HG02798 (cell line): Measurements from ENCODE around the gene CRTC1.
"Not testable (repeated sequence)": the region's sequence is repeated elsewhere in the genome, so short reads cannot be mapped to it uniquely, and the experiment has no call there.

Experiments
- ATAC-seq: cut with Tn5 transposase; IDR thresholded peaks from one replicate; pipeline ENCODE4 v1.9.1; 2021; ENCODE audit warnings: mild to moderate bottlenecking; ENCODE audit not compliant: unreplicated experiment, poor library complexity

CRTC1 gene

GRCh38 chr19:18816645-18817044 lies 133.2 kb downstream of the CRTC1 start:
- not testable (repeated sequence) for ATAC-seq

- ATAC-seq, result no peak
Observed at GRCh38 chr19:18817574-18817973, 134.1 kb downstream of the CRTC1 start.

GRCh38 chr19:18828786-18829185 lies 145.3 kb downstream of the CRTC1 start:
- no peak for ATAC-seq

GRCh38 chr19:18830488-18830887 lies 147.0 kb downstream of the CRTC1 start:
- no peak for ATAC-seq

- ATAC-seq, result peak; percentile 82
Observed at GRCh38 chr19:18831524-18832305, 148.2 kb downstream of the CRTC1 start, which contains the start of gene UPF1. TSS of gene UPF1 (plus strand) at chr19:18831959. CDS start at chr19:18832210, 251 bp downstream.
